Measurements from ENCODE around the gene ANGPTL8. TPM values are rescaled to one million over a fixed set of nuclear protein-coding genes. Genes with fewer than 3 reads are reported as not detected.

The ANGPTL8 gene
- total and polyA plus RNA-seq, 2 experiments from 2014 or later, result 1.7 TPM; not detected in 1

GRCh38 chr19:11278670-11279069 lies 39.3 kb downstream of the ANGPTL8 start:
- no peak overlapping the region for H2AFZ ChIP-seq
- TF ChIP-seq EZH2phosphoT487 (IDR thresholded peaks at IDR 0.05; ENCODE audit: insufficient read depth, low read depth) (no peak), EZH2 (IDR thresholded peaks at IDR 0.05; ENCODE audit: insufficient read depth, poor library complexity, severe bottlenecking) (no peak)
- 55 to 60% methylated on average over 5 to 6 of the region's 6 CpGs for WGBS, 2 experiments (ENCODE audit: low coverage in 1 of 2, low lambda C conversion rate in 2 of 2, missing lambda C conversion rate in 2 of 2)

DNA sequence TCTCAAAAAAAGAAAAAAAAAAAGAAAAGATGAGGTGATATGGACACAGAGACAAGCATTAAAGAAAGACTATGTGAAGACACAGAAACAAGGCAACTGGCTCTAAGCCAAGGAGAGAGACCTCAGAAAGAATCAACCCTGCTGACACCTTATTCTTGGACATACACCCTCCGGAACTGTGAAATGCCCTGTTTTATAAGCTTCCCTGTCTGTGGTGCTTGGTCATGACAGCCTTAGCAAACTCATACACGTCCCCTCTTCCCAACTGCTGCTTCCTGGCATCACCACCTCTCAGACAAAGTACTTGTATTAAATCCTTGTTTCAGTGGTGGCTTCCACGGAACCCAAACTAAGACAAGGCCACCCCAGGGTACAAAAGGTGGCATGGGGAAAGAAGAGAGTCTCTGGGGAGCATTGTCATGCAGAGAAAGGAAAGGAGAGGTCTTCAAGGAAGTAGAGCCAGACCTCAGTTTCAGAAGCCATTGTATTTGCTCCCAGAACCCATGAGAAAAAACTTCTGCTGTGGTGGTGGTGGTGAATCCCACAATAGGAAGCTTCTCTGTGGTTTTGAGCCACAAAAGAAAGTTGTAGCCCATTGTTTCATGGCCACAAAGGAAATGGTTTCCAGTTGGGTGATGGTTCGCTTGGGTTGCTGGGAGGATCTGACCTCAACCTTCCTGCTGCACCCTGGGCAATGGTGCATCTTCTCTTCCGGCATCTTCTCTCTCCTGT lies 40.3 kb downstream of the ANGPTL8 start:
- Histone ChIP-seq H3K27ac (no peak overlapping the region), H3K4me3 (no peak overlapping the region), H3K9me2 (ENCODE audit: insufficient read depth) (no peaks in the 10 kb centered on the region), H4K20me1 (ENCODE audit: insufficient read depth) (no peaks in the 10 kb centered on the region), H3K79me2 (ENCODE audit: insufficient read depth) (no peaks in the 10 kb centered on the region), H3K27me3 (replicated peaks; ENCODE audit: insufficient read depth) (peaks cover 9% of the 10 kb centered on the region; the same call in 1 of the 2 replicates), H3K36me3 (ENCODE audit: low read depth) (no peaks in the 10 kb centered on the region), H3K9me3 (ENCODE audit: low read depth) (no peaks in the 10 kb centered on the region), H3F3A (ENCODE audit: insufficient read depth) (no peaks in the 10 kb centered on the region), H2AFZ (no peak overlapping the region), H3K4me1 (ENCODE audit: insufficient read depth) (no peaks in the 10 kb centered on the region), H3K4me2 (ENCODE audit: unreplicated experiment) (no peak overlapping the region), H3K9ac (no peak overlapping the region)
- no peak for DNase-seq
- no peak for TF ChIP-seq EZH2phosphoT487 (IDR thresholded peaks at IDR 0.05; ENCODE audit: insufficient read depth, low read depth)
- no peak for TF ChIP-seq EZH2 (IDR thresholded peaks at IDR 0.05; ENCODE audit: insufficient read depth, poor library complexity, severe bottlenecking)
- in situ Hi-C loops (cut with MboI), result loop anchor here (25.0 kb wide), 1 partner anchor 183 kb away; no protein-coding TSS in a partner anchor
- WGBS, 2 experiments (ENCODE audit: low coverage in 1 of 2, low lambda C conversion rate in 2 of 2, missing lambda C conversion rate in 2 of 2), result 75 to 81% methylated on average over 5 of the region's 5 CpGs

More at GRCh38 chr19:11278670-11279069, 39.3 kb downstream of the ANGPTL8 start:
- Histone ChIP-seq H3K4me1 (ENCODE audit: insufficient read depth) (no peaks in the 10 kb centered on the region), H4K20me1 (ENCODE audit: insufficient read depth) (no peaks in the 10 kb centered on the region), H3K9ac (no peak overlapping the region), H3K27ac (no peak overlapping the region), H3K27me3 (replicated peaks; ENCODE audit: insufficient read depth) (peaks cover 9% of the 10 kb centered on the region; the same call in 1 of the 2 replicates), H3K4me3 (no peak overlapping the region), H3F3A (ENCODE audit: insufficient read depth) (no peaks in the 10 kb centered on the region), H3K9me3 (ENCODE audit: low read depth) (no peaks in the 10 kb centered on the region), H3K4me2 (ENCODE audit: unreplicated experiment) (no peak overlapping the region), H3K36me3 (ENCODE audit: low read depth) (no peaks in the 10 kb centered on the region), H3K9me2 (ENCODE audit: insufficient read depth) (no peaks in the 10 kb centered on the region), H3K79me2 (ENCODE audit: insufficient read depth) (no peaks in the 10 kb centered on the region)
- DNase-seq, result no peak
- in situ Hi-C loops (cut with MboI), result loop anchor here (25.0 kb wide), 1 partner anchor 184 kb away; no protein-coding TSS in a partner anchor

- 47 to 49% methylated on average over 11 of the region's 11 CpGs for WGBS, 2 experiments (ENCODE audit: low coverage in 1 of 2, low lambda C conversion rate in 2 of 2, missing lambda C conversion rate in 2 of 2)
Measured at GRCh38 chr19:11281356-11282049, 42.1 kb downstream of the ANGPTL8 start.

GRCh38 chr19:11284515-11284914 lies 45.1 kb downstream of the ANGPTL8 start:
- in situ Hi-C loops (cut with MboI), result loop anchor here (25.0 kb wide), 1 partner anchor 178 kb away; no protein-coding TSS in a partner anchor
- no peak for TF ChIP-seq EZH2 (IDR thresholded peaks at IDR 0.05; ENCODE audit: insufficient read depth, poor library complexity, severe bottlenecking)
- TF ChIP-seq EZH2phosphoT487 (IDR thresholded peaks at IDR 0.05; ENCODE audit: insufficient read depth, low read depth), result no peak
- H2AFZ ChIP-seq, result no peak overlapping the region
- no peak overlapping the region for H3K4me3 ChIP-seq
- peaks cover 2% of the 10 kb centered on the region; the same call in 1 of the 2 replicates for H3K27me3 ChIP-seq (replicated peaks; ENCODE audit: insufficient read depth)
- no peaks in the 10 kb centered on the region for H4K20me1 ChIP-seq (ENCODE audit: insufficient read depth)
- no peaks in the 10 kb centered on the region for H3F3A ChIP-seq (ENCODE audit: insufficient read depth)
- DNase-seq, result no peak
- H3K79me2 ChIP-seq (ENCODE audit: insufficient read depth), result no peaks in the 10 kb centered on the region
- H3K4me1 ChIP-seq (ENCODE audit: insufficient read depth), result peaks cover 11% of the 10 kb centered on the region; the same call in 1 of the 2 replicates
- no peak overlapping the region for H3K9ac ChIP-seq
- H3K9me2 ChIP-seq (ENCODE audit: insufficient read depth), result no peaks in the 10 kb centered on the region
- WGBS, 2 experiments (ENCODE audit: low coverage in 1 of 2, low lambda C conversion rate in 2 of 2, missing lambda C conversion rate in 2 of 2), result 71 to 77% methylated on average over 6 of the region's 6 CpGs
- no peaks in the 10 kb centered on the region for H3K36me3 ChIP-seq (ENCODE audit: low read depth)
- no peaks in the 10 kb centered on the region for H3K9me3 ChIP-seq (ENCODE audit: low read depth)
- no peak overlapping the region for H3K27ac ChIP-seq
- no peak overlapping the region for H3K4me2 ChIP-seq (ENCODE audit: unreplicated experiment)

More at GRCh38 chr19:11281356-11282049, 42.1 kb downstream of the ANGPTL8 start:
- Histone ChIP-seq H3K4me1 (ENCODE audit: insufficient read depth) (0 out of 2 replicates have a peak, but pooled peaks cover 4% of the 10 kb centered on the region), H3K4me3 (no peak overlapping the region), H3K27me3 (replicated peaks; ENCODE audit: insufficient read depth) (peaks cover 9% of the 10 kb centered on the region; the same call in 1 of the 2 replicates), H3K27ac (no peak overlapping the region), H3K4me2 (ENCODE audit: unreplicated experiment) (no peak overlapping the region), H4K20me1 (ENCODE audit: insufficient read depth) (no peaks in the 10 kb centered on the region), H3K9me2 (ENCODE audit: insufficient read depth) (no peaks in the 10 kb centered on the region), H3K9ac (no peak overlapping the region), H3F3A (ENCODE audit: insufficient read depth) (no peaks in the 10 kb centered on the region), H3K36me3 (ENCODE audit: low read depth) (no peaks in the 10 kb centered on the region), H3K79me2 (ENCODE audit: insufficient read depth) (no peaks in the 10 kb centered on the region), H2AFZ (no peak overlapping the region), H3K9me3 (ENCODE audit: low read depth) (no peaks in the 10 kb centered on the region)
- no peak for DNase-seq
- TF ChIP-seq EZH2 (IDR thresholded peaks at IDR 0.05; ENCODE audit: insufficient read depth, poor library complexity, severe bottlenecking) (no peak), EZH2phosphoT487 (IDR thresholded peaks at IDR 0.05; ENCODE audit: insufficient read depth, low read depth) (no peak)
- in situ Hi-C loops (cut with MboI), result loop anchor here (25.0 kb wide), 1 partner anchor 181 kb away; no protein-coding TSS in a partner anchor
